H1 (cell line): ENCODE measurements around the gene PTMA. TPM values are rescaled to one million over a fixed set of nuclear protein-coding genes. Genes with fewer than 3 reads are reported as not detected.

ENCODE experiments used
- CTCF ChIA-PET: fragments of 300-600 bp; sonication (Branson Sonifier 250); formaldehyde crosslinking; loops from one replicate; lab custom pipeline; 2021; ENCODE audit not compliant: partially characterized antibody; lab: Charles Lee
- POLR2A ChIA-PET: fragments of 300-600 bp; sonication (Branson Sonifier 250); formaldehyde crosslinking; loops from one replicate; lab custom pipeline; 2021; ENCODE audit warnings: inconsistent platforms; ENCODE audit not compliant: partially characterized antibody; lab: Charles Lee
- DNase-seq, 2 experiments: peaks; one replicate each; pipeline versions ENCODE4 v3.0.0 to v3.0.0-alpha.2; 2010 to 2022; ENCODE audit warnings: low spot score in 2 of 2, low read depth in 1 of 2, mixed read lengths in 1 of 2
- FAIRE-seq: peaks from 2 replicates; lab custom pipeline; 2011; peaks lifted over from hg19 to GRCh38; lab: Jason Lieb, UNC
- H2AFZ ChIP-seq: 2 replicates; pipeline ENCODE4 v1.8.1; 2012; ENCODE audit warnings: low read length, inconsistent platforms
- H2AK5ac ChIP-seq: 2 replicates; pipeline ENCODE4 v1.6.1; 2013; ENCODE audit warnings: low read depth, low read length
- H2BK120ac ChIP-seq: replicated peaks from 2 replicates; pipeline ENCODE3; 2013; ENCODE audit warnings: low read depth, low read length, inconsistent platforms
- H2BK12ac ChIP-seq: 2 replicates; pipeline ENCODE4 v1.6.1; 2013; ENCODE audit warnings: low read depth, low read length
- H2BK15ac ChIP-seq: 2 replicates; pipeline ENCODE4 v1.6.1; 2013; ENCODE audit warnings: low read length
- H2BK20ac ChIP-seq: 2 replicates; pipeline ENCODE4 v1.6.1; 2013; ENCODE audit warnings: low read length
- H2BK5ac ChIP-seq: 2 replicates; pipeline ENCODE4 v1.6.1; 2013; ENCODE audit warnings: low read depth, low read length
- H3K14ac ChIP-seq: 2 replicates; pipeline ENCODE4 v1.6.1; 2013; ENCODE audit warnings: inconsistent platforms; ENCODE audit not compliant: insufficient read length
- H3K18ac ChIP-seq: 2 replicates; pipeline ENCODE4 v1.6.1; 2013; ENCODE audit warnings: low read length; ENCODE audit errors: extremely low read depth
- H3K23ac ChIP-seq: 2 replicates; pipeline ENCODE4 v1.6.1; 2013; ENCODE audit warnings: inconsistent platforms; ENCODE audit not compliant: insufficient read length
- H3K23me2 ChIP-seq: 2 replicates; pipeline ENCODE4 v1.6.1; 2013; ENCODE audit warnings: low read depth, low read length
- H3K27ac ChIP-seq: 2 replicates; pipeline ENCODE4 v1.6.1; 2011; ENCODE audit warnings: low read depth, low read length, inconsistent platforms
- H3K27me3 ChIP-seq, 4 experiments: replicated peaks in 1 of 4; 1 replicate in 1 of 4; 2 replicates in 3 of 4; pipeline versions ENCODE4 v1.6.1 to v1.8.1; 2011 to 2013; ENCODE audit warnings: low read length in 3 of 4, mild to moderate bottlenecking in 3 of 4, inconsistent platforms in 2 of 4, mixed read lengths in 2 of 4, moderate library complexity in 1 of 4; ENCODE audit not compliant: control insufficient read depth in 3 of 4, insufficient read depth in 3 of 4; ENCODE audit errors: extremely low read depth in 1 of 4
- H3K36me3 ChIP-seq, 4 experiments: 2 replicates each; pipeline versions ENCODE4 v1.6.1 to v1.8.1; 2011 to 2013; ENCODE audit warnings: mild to moderate bottlenecking in 4 of 4, low read length in 3 of 4, moderate library complexity in 2 of 4, control low read depth in 1 of 4, inconsistent platforms in 1 of 4; ENCODE audit not compliant: insufficient read depth in 4 of 4, control insufficient read depth in 2 of 4
- H3K4ac ChIP-seq: replicated peaks from 2 replicates; pipeline ENCODE3; 2013; ENCODE audit warnings: low read length, low read depth, mixed read lengths, inconsistent platforms; ENCODE audit not compliant: insufficient read length
- H3K4me1 ChIP-seq, 4 experiments: replicated peaks in 1 of 4; 1 replicate in 1 of 4; 2 replicates in 3 of 4; pipeline versions ENCODE4 v1.6.1 to v1.8.1; 2011 to 2013; ENCODE audit warnings: low read length in 3 of 4, inconsistent platforms in 2 of 4, mixed read lengths in 1 of 4; ENCODE audit not compliant: insufficient read depth in 4 of 4, control insufficient read depth in 3 of 4
- H3K4me2 ChIP-seq, 2 experiments: 2 replicates each; pipeline versions ENCODE4 v1.6.1 to v1.8.1; 2011 to 2013; ENCODE audit warnings: low read depth in 2 of 2, low read length in 2 of 2, control low read depth in 1 of 2, inconsistent platforms in 1 of 2, mild to moderate bottlenecking in 1 of 2; ENCODE audit not compliant: insufficient read depth in 1 of 2
- H3K4me3 ChIP-seq, 4 experiments: fragments of 200-600, 300-600 bp in 1 of 4; sonication (generic), shearing (Covaris generic), sonication (Bioruptor Twin) in 1 of 4; 2 replicates each; pipeline versions ENCODE4 v1.5.1 to v1.8.1; 2011 to 2016; ENCODE audit warnings: low read length in 4 of 4, low read depth in 3 of 4, control low read depth in 2 of 4, inconsistent platforms in 2 of 4, mild to moderate bottlenecking in 2 of 4, mixed read lengths in 1 of 4, moderate library complexity in 1 of 4; ENCODE audit not compliant: insufficient read depth in 2 of 4; ENCODE audit errors: extremely low read depth in 1 of 4
- H3K56ac ChIP-seq: replicated peaks from 2 replicates; pipeline ENCODE3; 2013; ENCODE audit warnings: low read depth, mild to moderate bottlenecking, mixed read lengths, low read length, inconsistent platforms; ENCODE audit not compliant: insufficient read length
- H3K79me1 ChIP-seq: 2 replicates; pipeline ENCODE4 v1.6.1; 2013; ENCODE audit warnings: low read depth, low read length, control low read depth
- H3K79me2 ChIP-seq, 2 experiments: 2 replicates each; pipeline versions ENCODE4 v1.6.1 to v1.8.1; 2012 to 2013; ENCODE audit warnings: low read length in 2 of 2, mild to moderate bottlenecking in 2 of 2, inconsistent platforms in 1 of 2; ENCODE audit not compliant: insufficient read depth in 2 of 2, control insufficient read depth in 1 of 2
- H3K9ac ChIP-seq, 4 experiments: replicated peaks in 1 of 4; 1 replicate in 1 of 4; 2 replicates in 3 of 4; pipeline versions ENCODE4 v1.6.1 to v1.8.1; 2011 to 2013; ENCODE audit warnings: low read depth in 3 of 4, low read length in 3 of 4, control low read depth in 2 of 4, mild to moderate bottlenecking in 2 of 4, moderate library complexity in 2 of 4, inconsistent platforms in 1 of 4; ENCODE audit errors: extremely low read depth in 1 of 4
- H3K9me3 ChIP-seq, 2 experiments: 2 replicates each; pipeline versions ENCODE4 v1.6.1 to v1.8.1; 2012 to 2013; ENCODE audit warnings: mild to moderate bottlenecking in 2 of 2, moderate library complexity in 2 of 2, control low read depth in 1 of 2, inconsistent platforms in 1 of 2, low read depth in 1 of 2, low read length in 1 of 2, mixed read lengths in 1 of 2; ENCODE audit not compliant: insufficient read depth in 2 of 2
- H4K20me1 ChIP-seq, 2 experiments: replicated peaks in 1 of 2; 2 replicates each; pipeline versions ENCODE3 to v1.8.1; 2011 to 2013; ENCODE audit warnings: inconsistent platforms in 2 of 2, low read length in 2 of 2, mild to moderate bottlenecking in 1 of 2; ENCODE audit not compliant: insufficient read depth in 2 of 2, control insufficient read depth in 1 of 2
- H4K5ac ChIP-seq: 2 replicates; pipeline ENCODE4 v1.6.1; 2013; ENCODE audit warnings: low read length, low read depth, mixed read lengths, inconsistent platforms; ENCODE audit not compliant: insufficient read length
- H4K8ac ChIP-seq: 2 replicates; pipeline ENCODE4 v1.8.0; 2013; ENCODE audit warnings: mild to moderate bottlenecking, moderate library complexity, low read length, inconsistent platforms; ENCODE audit not compliant: insufficient read depth; ENCODE audit errors: extremely low read depth
- H4K91ac ChIP-seq: replicated peaks from 2 replicates; pipeline ENCODE3; 2013; ENCODE audit warnings: low read length, mixed read lengths, inconsistent platforms; ENCODE audit not compliant: insufficient read length
- CBX5 ChIP-seq: fragments of 300-800, 300-1000 bp; sonication (generic); IDR thresholded peaks from 2 replicates; pipeline ENCODE4 v1.7.1; 2016; ENCODE audit warnings: antibody characterized with exemption, low read length, low read depth
- CEBPB ChIP-seq: IDR thresholded peaks from 2 replicates; pipeline ENCODE4 v1.6.1; 2012; ENCODE audit warnings: low read depth, low read length
- RAD21 ChIP-seq, 2 experiments: IDR thresholded peaks in 1 of 2; conservative IDR thresholded peaks in 1 of 2; 2 replicates each; pipeline ENCODE4 v1.6.1; 2011; ENCODE audit warnings: low read depth in 2 of 2, low read length in 2 of 2, improper control_type of control experiment in 1 of 2, inconsistent platforms in 1 of 2, mild to moderate bottlenecking in 1 of 2, moderate library complexity in 1 of 2
- RNF2 ChIP-seq: fragments of 200-900, 300-1000 bp; sonication (generic); IDR thresholded peaks from 2 replicates; pipeline ENCODE4 v1.7.1; 2016; ENCODE audit warnings: borderline replicate concordance, low read depth, mild to moderate bottlenecking, antibody characterized with exemption, low read length; ENCODE audit not compliant: poor library complexity, severe bottlenecking; ENCODE audit errors: missing control alignments
- SIRT6 ChIP-seq: IDR thresholded peaks from one replicate; pipeline ENCODE4 v1.7.1; 2012; ENCODE audit warnings: low read length, inconsistent platforms
- SP4 ChIP-seq: IDR thresholded peaks from 2 replicates; pipeline ENCODE4 v1.6.1; 2012; ENCODE audit warnings: low read length, inconsistent platforms
- TCF12 ChIP-seq: IDR thresholded peaks from 2 replicates; pipeline ENCODE4 v1.6.1; 2011; ENCODE audit warnings: low read depth, mild to moderate bottlenecking, low read length
- YY1 ChIP-seq: IDR thresholded peaks from 2 replicates; pipeline ENCODE4 v1.6.1; 2011; ENCODE audit warnings: low read depth, mild to moderate bottlenecking, low read length
- WGBS, 2 experiments: shearing (Covaris generic) in 1 of 2; methylation state at CpG; one replicate each; pipeline versions ENCODE4 v1.1.6 to v1.1.7; 2013 to 2015; ENCODE audit warnings: low lambda C conversion rate in 2 of 2, mixed read lengths in 2 of 2, inconsistent platforms in 1 of 2, low coverage in 1 of 2, missing lambda C conversion rate in 1 of 2; ENCODE audit not compliant: insufficient replicate concordance in 2 of 2, insufficient coverage in 1 of 2, insufficient read length in 1 of 2; ENCODE audit errors: extremely low coverage in 1 of 2, missing lambda C conversion rate in 1 of 2; 5-methylcytosine and 5-hydroxymethylcytosine counted together
- polyA plus RNA-seq, 7 experiments: library from polyadenylated mRNA; depleted of rRNA in 3 of 7; stranded (reverse) in 5 of 7; unstranded in 2 of 7; fragments of >200 nt in 5 of 7; fragments of 200-250 nt in 2 of 7; gene quantifications; 1 replicate in 5 of 7; 2 replicates in 1 of 7; 4 replicates in 1 of 7; pipeline versions ENCODE4 v1.2.1 to v1.2.3, GENCODE V29; 2011 to 2013; ENCODE audit warnings: missing spikeins in 2 of 7, mixed read lengths in 2 of 7
- total RNA-seq: library from RNA; stranded (reverse); fragmentation: NEBNext Ultra II Directional; extraction: Animal tissue kit (Norgen Biotek cat#: 25700); gene quantifications from 2 replicates; pipeline ENCODE4 v1.2.1, GENCODE V29; 2021

PTMA gene
- total and polyA plus RNA-seq, 2 of the 8 experiments (the other 6 are each of a cell fraction or from before 2014, with no cell fraction given), result 683 to 2,680 TPM

DNA sequence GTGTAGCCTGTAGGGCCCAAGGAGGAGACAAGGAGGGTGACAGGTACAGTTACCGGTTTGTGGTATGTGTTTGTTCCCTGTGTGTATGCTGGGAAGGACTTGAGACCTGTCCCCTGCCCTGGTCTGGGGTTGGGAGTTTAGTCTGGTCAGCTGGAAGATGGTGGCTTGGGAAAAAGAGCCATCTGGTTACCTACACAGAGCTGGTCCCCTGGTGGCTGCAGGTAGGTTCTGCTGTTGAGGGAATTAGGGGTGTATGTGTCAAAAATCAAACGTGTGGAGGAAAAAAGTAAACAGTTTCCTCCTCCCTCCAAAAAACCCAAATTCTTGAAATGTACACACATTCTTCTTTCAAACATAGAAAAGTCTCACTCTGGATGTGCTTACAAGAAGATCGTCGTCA, 24.3 kb downstream of the PTMA start:
- Histone ChIP-seq H3K9ac (no peak overlapping the region), H3K23me2 (no peaks in the 10 kb centered on the region), H3K79me2 (no peaks in the 10 kb centered on the region), H4K5ac (no peak overlapping the region), H3K79me1 (no peaks in the 10 kb centered on the region), H3K4me3 (no peak overlapping the region), H3K23ac (no peak overlapping the region), H2AFZ (no peak overlapping the region), H3K18ac (no peak overlapping the region), H2AK5ac (no peak overlapping the region), H4K91ac (no peak overlapping the region), H3K4ac (no peak overlapping the region), H4K20me1 (no peaks in the 10 kb centered on the region), H3K14ac (no peak overlapping the region), H2BK20ac (no peak overlapping the region), H3K4me2 (no peak overlapping the region), H3K27me3 (no peaks in the 10 kb centered on the region), H3K36me3 (peaks cover 0 to 5% (median 2%) of the 10 kb centered on the region in 4 experiments; a peak in 5 of 8 replicates), H2BK15ac (no peak overlapping the region), H2BK12ac (no peak overlapping the region), H3K9me3 (no peaks in the 10 kb centered on the region), H4K8ac (no peak overlapping the region), H2BK5ac (no peak overlapping the region), H3K4me1 (peaks cover 0 to under 1% (median 0%) of the 10 kb centered on the region in 4 experiments; a peak in 2 of 7 replicates), H3K27ac (no peak overlapping the region), H3K56ac (no peak overlapping the region), H2BK120ac (no peak overlapping the region)
- ChIA-PET POLR2A (interaction anchor here (0.6 to 1.3 kb wide), 2 partner anchors 18 to 20 kb away, joined by 3 to 5 read pairs; no protein-coding TSS in a partner anchor), CTCF (interaction anchor here (0.6 to 3.0 kb wide), 14 partner anchors 8 to 191 kb away, joined by 3 to 12 read pairs (median 4); no protein-coding TSS in a partner anchor)
- FAIRE-seq (no peak), DNase-seq (no peak)
- WGBS, 2 experiments, result 97% methylated on average over 4 of the region's 4 CpGs; no CpG with 5 or more reads in 1 of the 2 experiments
- TF ChIP-seq RNF2, result no peak
- TF ChIP-seq YY1, result 0 out of 2 replicates have a peak, but pooled peaks have one; percentile 41
- TF ChIP-seq RAD21 (IDR thresholded peaks at IDR 0.05 in 1 of 2, conservative IDR thresholded peaks at IDR 0.05 in 1 of 2; ENCODE audit: low read depth in 2 of 2, low read length in 2 of 2), result peak; percentile 16 to 41; a peak in 2 of 4 replicates
- no peak for TF ChIP-seq CBX5
- no peak for TF ChIP-seq TCF12
- no peak for TF ChIP-seq SIRT6
- no peak for TF ChIP-seq SP4
- no peak for TF ChIP-seq CEBPB
